A673 (cell line): ENCODE measurements around the gene DGKA. TPM values are rescaled to one million over a fixed set of nuclear protein-coding genes. Genes with fewer than 3 reads are reported as not detected.
"Not testable (repeated sequence)": the region's sequence is repeated elsewhere in the genome, so short reads cannot be mapped to it uniquely, and the experiment has no call there.

Experiments
- BruUV-seq: library from RNA; stranded (reverse); fragments of 400-500 nt; replicated peaks from 2 replicates; lab custom pipeline; 2021; lab: Mats Ljungman, UMichigan
- CTCF ChIA-PET: fragments of 300-600 bp; sonication (Branson Sonifier 250); formaldehyde crosslinking; loops from one replicate; lab custom pipeline; 2022; ENCODE audit warnings: antibody characterized with exemption; lab: Charles Lee
- POLR2A ChIA-PET: fragments of 300-600 bp; sonication (Branson Sonifier 250); formaldehyde crosslinking; loops from one replicate; lab custom pipeline; 2022; ENCODE audit warnings: antibody characterized with exemption; ENCODE audit not compliant: low non-redundant PET; lab: Charles Lee
- DNase-seq: peaks from one replicate; pipeline ENCODE4 v3.0.0-alpha.2; 2015; ENCODE audit warnings: low spot score
- H3K27ac ChIP-seq: fragments of 200-600 bp; sonication (generic); 2 replicates; pipeline ENCODE4 v1.5.1; 2016; ENCODE audit warnings: mixed run types, low read depth, mild to moderate bottlenecking, mixed read lengths, antibody characterized with exemption, low read length; ENCODE audit not compliant: poor library complexity, severe bottlenecking
- H3K27me3 ChIP-seq: fragments of 200-600 bp; sonication (generic); replicated peaks from 2 replicates; pipeline ENCODE4 v1.6.1; 2017; ENCODE audit warnings: mixed run types, low read depth, mild to moderate bottlenecking, mixed read lengths, antibody characterized with exemption, low read length; ENCODE audit not compliant: insufficient read depth, poor library complexity
- H3K36me3 ChIP-seq: fragments of 200-600 bp; sonication (generic); 2 replicates; pipeline ENCODE4 v1.6.1; 2016; ENCODE audit warnings: mixed run types, mild to moderate bottlenecking, mixed read lengths, antibody characterized with exemption, low read length; ENCODE audit not compliant: insufficient read depth, poor library complexity, severe bottlenecking
- H3K4me1 ChIP-seq: fragments of 200-600 bp; sonication (generic); 2 replicates; pipeline ENCODE4 v1.6.1; 2017; ENCODE audit warnings: mixed run types, mild to moderate bottlenecking, mixed read lengths, antibody characterized with exemption, low read length; ENCODE audit not compliant: insufficient read depth, poor library complexity, severe bottlenecking
- H3K4me3 ChIP-seq: fragments of 200-600 bp; sonication (generic); 2 replicates; pipeline ENCODE4 v1.5.1; 2016; ENCODE audit warnings: low read depth, mixed run types, mild to moderate bottlenecking, mixed read lengths, low read length; ENCODE audit not compliant: poor library complexity, severe bottlenecking
- H3K9me3 ChIP-seq: fragments of 200-600 bp; sonication (generic); 2 replicates; pipeline ENCODE4 v1.6.1; 2016; ENCODE audit warnings: mixed run types, low read depth, mild to moderate bottlenecking, mixed read lengths, antibody characterized with exemption, low read length; ENCODE audit not compliant: poor library complexity, severe bottlenecking
- CTCF ChIP-seq: fragments of 300-800, 200-600 bp; sonication (generic); conservative IDR thresholded peaks from 2 replicates; pipeline ENCODE4 v1.5.1; 2017; ENCODE audit warnings: low read depth, mild to moderate bottlenecking, antibody characterized with exemption, low read length, moderate library complexity, mixed read lengths
- EZH2 ChIP-seq: fragments of 200-600 bp; sonication (generic); IDR thresholded peaks from 2 replicates; pipeline ENCODE4 v1.6.1; 2017; ENCODE audit warnings: borderline replicate concordance, low read depth, mild to moderate bottlenecking, mixed read lengths, antibody characterized with exemption, low read length; ENCODE audit not compliant: poor library complexity, severe bottlenecking
- intact Hi-C: fragments of 100-400 bp; cut with micrococcal nuclease; formaldehyde crosslinking; loops from one replicate; pipeline ENCODE4 v1.10.0; 2022; ENCODE audit not compliant: unreplicated experiment
- total RNA-seq: library from RNA; stranded (reverse); gene quantifications from 2 replicates; pipeline ENCODE4 v1.2.3, GENCODE V29; 2021

The DGKA gene
- total RNA-seq, 1 experiment from 2014 or later: 10.1 TPM

GRCh38 chr12:55996201-55996714 lies 65.3 kb downstream of the DGKA start:
- intact Hi-C loops: loop anchor here (2.0 to 5.0 kb wide), 2 partner anchors 33 to 46 kb away; partner anchors contain the start of gene RPS26
- H3K4me1 ChIP-seq: peaks cover 3% of the 10 kb centered on the region
- peak overlapping the region; percentile 42 for H3K4me3 ChIP-seq
- no peaks in the 10 kb centered on the region for H3K9me3 ChIP-seq
- ChIA-PET POLR2A (interaction anchor here (0.7 kb wide), 1 partner anchor 165 kb away, joined by 3 read pairs; no protein-coding TSS in a partner anchor), CTCF (interaction anchor here (0.6 to 1.4 kb wide), 13 partner anchors 10 to 468 kb away, joined by 3 to 13 read pairs (median 5); partner anchors contain the start of genes ORMDL2, RAB5B, SARNP and ZC3H10)
- H3K27ac ChIP-seq: no peak overlapping the region
- peaks cover 37% of the 10 kb centered on the region for H3K36me3 ChIP-seq
- BruUV-seq: no TSS peak
- H3K27me3 ChIP-seq: no peaks in the 10 kb centered on the region
- TF ChIP-seq EZH2 (no peak), CTCF (peak; percentile 94)
- peak; percentile 74 for DNase-seq

- BruUV-seq: no TSS peak
- Histone ChIP-seq H3K4me1 (peaks cover 3% of the 10 kb centered on the region), H3K4me3 (peak within 1 kb of the TSS; percentile 42), H3K27me3 (no peaks in the 10 kb centered on the region), H3K9me3 (no peaks in the 10 kb centered on the region), H3K27ac (no peak within 1 kb of the TSS), H3K36me3 (peaks cover 32% of the 10 kb centered on the region)
- intact Hi-C loops: loop anchor here (2.0 to 5.0 kb wide), 2 partner anchors 32 to 45 kb away; partner anchors contain the start of gene RPS26
- peak; percentile 59 for DNase-seq
- TF ChIP-seq EZH2 (no peak), CTCF (no peak)
- ChIA-PET CTCF (interaction anchor here (0.6 to 1.4 kb wide), 8 partner anchors 11 to 259 kb away, joined by 3 to 13 read pairs (median 7); partner anchors contain the start of gene SMARCC2), POLR2A (no interaction called here)
These were observed 66.0 kb downstream of the DGKA start, which contains the start of gene SUOX for GRCh38 chr12:55996715-55997534. TSS of gene SUOX (plus strand) at chr12:55997276. CDS start at chr12:56002222, 4,946 bp downstream.

- ChIA-PET CTCF (interaction anchor here (0.7 to 1.0 kb wide), 2 partner anchors 61 to 192 kb away, joined by 3 to 6 read pairs; partner anchors contain the start of gene SMARCC2), POLR2A (no interaction called here)
- no peaks in the 10 kb centered on the region for H3K27me3 ChIP-seq
- peak overlapping the region; percentile 42 for H3K4me3 ChIP-seq
- TF ChIP-seq EZH2: no peak
- no peak for TF ChIP-seq CTCF
- H3K36me3 ChIP-seq: peaks cover 26% of the 10 kb centered on the region
- intact Hi-C loops: loop anchor here (2.0 to 5.0 kb wide), 2 partner anchors 31 to 45 kb away; partner anchors contain the start of gene RPS26
- H3K4me1 ChIP-seq: peaks cover 3% of the 10 kb centered on the region
- BruUV-seq: no TSS peak
- DNase-seq: no peak
- no peak overlapping the region for H3K27ac ChIP-seq
- H3K9me3 ChIP-seq: no peaks in the 10 kb centered on the region
These were observed 66.5 kb downstream of the DGKA start for GRCh38 chr12:55997535-55997859.

DNA sequence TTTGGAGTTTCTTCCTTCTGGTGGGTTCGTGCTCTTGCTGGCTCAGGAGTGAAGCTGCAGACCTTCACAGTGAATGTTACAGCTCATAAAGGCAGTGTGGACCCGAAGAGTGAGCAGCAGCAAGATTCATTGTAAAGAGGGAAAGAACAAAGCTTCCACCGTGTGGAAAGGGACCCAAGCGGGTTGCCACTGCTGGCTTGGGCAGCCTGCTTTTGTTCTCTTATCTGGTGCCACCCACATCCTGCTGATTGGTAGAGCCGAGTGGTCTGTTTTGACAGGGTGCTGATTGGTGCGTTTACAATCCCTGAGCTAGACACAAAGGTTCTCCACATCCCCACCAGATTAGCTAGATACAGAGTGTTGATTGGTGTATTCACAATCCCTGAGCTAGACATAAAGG lies 68.6 kb downstream of the DGKA start:
- H3K27me3 ChIP-seq, H3K36me3 ChIP-seq, H3K4me3 ChIP-seq, BruUV-seq, H3K27ac ChIP-seq, H3K4me1 ChIP-seq, POLR2A ChIA-PET, H3K9me3 ChIP-seq: not testable (repeated sequence)
- peak; percentile 24 for DNase-seq
- intact Hi-C loops: loop anchor here (5.0 kb wide), 1 partner anchor 43 kb away; the partner anchor contains the start of gene RPS26
- CTCF ChIA-PET: interaction anchor here (0.7 kb wide), 1 partner anchor 261 kb away, joined by 3 read pairs; no protein-coding TSS in a partner anchor
